Sigmoid colon (tissue), 7 donors: ENCODE measurements around the gene BHMT2. TPM values are rescaled to one million over a fixed set of nuclear protein-coding genes. Genes with fewer than 3 reads are reported as not detected.
A peak's percentile ranks its signal among the peaks of the same experiment; 100 is the strongest.

Experiments
- DNase-seq: peaks from one replicate; pipeline ENCODE4 v3.0.0-alpha.2; 2019
- H3K27ac ChIP-seq, 4 donors: fragments of 200-600 bp; sonication (generic); one replicate each; pipeline ENCODE4 v1.5.1; 2016 to 2019; ENCODE audit warnings: mild to moderate bottlenecking in 1 of 4
- H3K27me3 ChIP-seq, 3 donors: fragments of 200-600 bp; sonication (generic); one replicate each; pipeline ENCODE4 v1.5.1; 2019; ENCODE audit warnings: mild to moderate bottlenecking in 1 of 3
- H3K36me3 ChIP-seq, 4 donors: fragments of 200-600 bp; sonication (generic); one replicate each; pipeline ENCODE4 v1.5.1; 2016 to 2019
- H3K4me1 ChIP-seq, 4 donors: fragments of 200-600 bp; sonication (generic); one replicate each; pipeline ENCODE4 v1.5.1; 2017 to 2019
- H3K4me3 ChIP-seq, 4 donors: fragments of 200-600 bp; sonication (generic); one replicate each; pipeline ENCODE4 v1.5.1; 2017 to 2019; ENCODE audit warnings: mild to moderate bottlenecking in 2 of 4, moderate library complexity in 1 of 4
- H3K9me3 ChIP-seq, 4 donors: fragments of 200-600 bp in 3 of 4; sonication (generic) in 3 of 4; one replicate each; pipeline versions ENCODE4 v1.5.1 to v1.6.1; 2013 to 2019
- EP300 ChIP-seq, 4 donors: sonication (generic); formaldehyde crosslinking; IDR thresholded peaks; one replicate each; pipeline ENCODE4 v1.6.1; 2017; ENCODE audit warnings: antibody characterized with exemption in 4 of 4
- POLR2A ChIP-seq, 2 donors: fragments of 450-650 bp; IDR thresholded peaks; one replicate each; pipeline ENCODE4 v1.6.1; 2016; ENCODE audit warnings: antibody characterized with exemption in 2 of 2, mild to moderate bottlenecking in 2 of 2, moderate library complexity in 2 of 2
- POLR2AphosphoS5 ChIP-seq, 4 donors: sonication (generic); formaldehyde crosslinking; IDR thresholded peaks; one replicate each; pipeline ENCODE4 v1.6.1; 2017; ENCODE audit warnings: antibody characterized with exemption in 4 of 4
- WGBS, 2 donors: extraction: QIAGEN DNeasy Blood & Tissue Kit; methylation state at CpG; one replicate each; pipeline ENCODE4 v1.1.7; 2013; 5-methylcytosine and 5-hydroxymethylcytosine counted together
- intact Hi-C: fragments of 100-400 bp; cut with DNase I; formaldehyde crosslinking; loops from one replicate; pipeline ENCODE4 v1.15.1; 2023
- polyA plus RNA-seq, 3 donors: library from polyadenylated mRNA; stranded (reverse); fragments of 200-250 nt; gene quantifications; one replicate each; pipeline ENCODE4 v1.2.3, GENCODE V29; 2013
- total RNA-seq, 4 donors: library from RNA; depleted of rRNA; stranded (reverse); fragments of >200 nt; gene quantifications; one replicate each; pipeline ENCODE4 v1.1.0, GENCODE V29; 2016
- TF ChIP-seq, protein P1 (sequence below), 4 experiments: fragments of 450-650 bp in 3 of 4; fragments of 200-600 bp in 1 of 4; IDR thresholded peaks; one replicate each; pipeline ENCODE4 v1.5.1; 2016 to 2019; ENCODE audit warnings: antibody characterized with exemption in 4 of 4, mild to moderate bottlenecking in 3 of 4, moderate library complexity in 2 of 4
- donor health status: healthy with polysubstance abuse.
- donor health status: Bipolar disorder and iron deficiency.
- donor health status: healthy.

BHMT2 gene
- total and polyA plus RNA-seq, 7 donors = 0.86 to 37.5 (median 12.1) TPM

DNA sequence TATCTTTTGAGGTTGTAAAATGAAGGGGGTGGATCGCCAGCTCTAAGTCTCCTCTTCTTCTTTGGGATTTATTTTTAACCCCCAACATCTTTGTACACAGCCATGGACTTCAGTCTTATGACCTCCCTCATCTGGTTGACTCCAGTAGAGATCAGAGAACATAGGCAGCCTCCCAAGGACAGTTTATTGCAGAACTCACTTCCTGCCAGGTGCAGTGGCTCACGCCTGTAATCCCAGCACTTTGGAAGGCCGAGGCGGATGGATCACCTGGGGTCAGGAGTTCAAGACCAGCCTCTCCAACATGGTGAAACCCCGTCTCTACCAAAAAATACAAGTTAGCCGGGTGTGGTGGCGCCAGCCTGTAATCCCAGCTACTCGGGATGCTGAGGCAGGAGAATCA lies 39.2 kb downstream of the BHMT2 start:
- intact Hi-C loops = no loop called here
- Histone ChIP-seq H3K9me3 (no peaks in the 10 kb centered on the region), H3K4me1 (peaks cover 0 to 28% (median 12%) of the 10 kb centered on the region in 4 donors), H3K36me3 (no peaks in the 10 kb centered on the region), H3K27me3 (peaks cover 8 to 26% (median 12%) of the 10 kb centered on the region in 3 donors), H3K27ac (peak overlapping the region in 2 of 4 donors; percentile 52 to 63), H3K4me3 (no peak overlapping the region)
- no peak for TF ChIP-seq POLR2A (IDR thresholded peaks at IDR 0.05)
- TF ChIP-seq POLR2AphosphoS5 (IDR thresholded peaks at IDR 0.05) = no peak
- TF ChIP-seq, protein P1, sequence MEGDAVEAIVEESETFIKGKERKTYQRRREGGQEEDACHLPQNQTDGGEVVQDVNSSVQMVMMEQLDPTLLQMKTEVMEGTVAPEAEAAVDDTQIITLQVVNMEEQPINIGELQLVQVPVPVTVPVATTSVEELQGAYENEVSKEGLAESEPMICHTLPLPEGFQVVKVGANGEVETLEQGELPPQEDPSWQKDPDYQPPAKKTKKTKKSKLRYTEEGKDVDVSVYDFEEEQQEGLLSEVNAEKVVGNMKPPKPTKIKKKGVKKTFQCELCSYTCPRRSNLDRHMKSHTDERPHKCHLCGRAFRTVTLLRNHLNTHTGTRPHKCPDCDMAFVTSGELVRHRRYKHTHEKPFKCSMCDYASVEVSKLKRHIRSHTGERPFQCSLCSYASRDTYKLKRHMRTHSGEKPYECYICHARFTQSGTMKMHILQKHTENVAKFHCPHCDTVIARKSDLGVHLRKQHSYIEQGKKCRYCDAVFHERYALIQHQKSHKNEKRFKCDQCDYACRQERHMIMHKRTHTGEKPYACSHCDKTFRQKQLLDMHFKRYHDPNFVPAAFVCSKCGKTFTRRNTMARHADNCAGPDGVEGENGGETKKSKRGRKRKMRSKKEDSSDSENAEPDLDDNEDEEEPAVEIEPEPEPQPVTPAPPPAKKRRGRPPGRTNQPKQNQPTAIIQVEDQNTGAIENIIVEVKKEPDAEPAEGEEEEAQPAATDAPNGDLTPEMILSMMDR (IDR thresholded peaks at IDR 0.05) = no peak
- TF ChIP-seq EP300 (IDR thresholded peaks at IDR 0.05) = no peak
- 50 to 76% methylated on average over 8 of the region's 8 CpGs for WGBS, 2 donors
- DNase-seq = no peak

DNA sequence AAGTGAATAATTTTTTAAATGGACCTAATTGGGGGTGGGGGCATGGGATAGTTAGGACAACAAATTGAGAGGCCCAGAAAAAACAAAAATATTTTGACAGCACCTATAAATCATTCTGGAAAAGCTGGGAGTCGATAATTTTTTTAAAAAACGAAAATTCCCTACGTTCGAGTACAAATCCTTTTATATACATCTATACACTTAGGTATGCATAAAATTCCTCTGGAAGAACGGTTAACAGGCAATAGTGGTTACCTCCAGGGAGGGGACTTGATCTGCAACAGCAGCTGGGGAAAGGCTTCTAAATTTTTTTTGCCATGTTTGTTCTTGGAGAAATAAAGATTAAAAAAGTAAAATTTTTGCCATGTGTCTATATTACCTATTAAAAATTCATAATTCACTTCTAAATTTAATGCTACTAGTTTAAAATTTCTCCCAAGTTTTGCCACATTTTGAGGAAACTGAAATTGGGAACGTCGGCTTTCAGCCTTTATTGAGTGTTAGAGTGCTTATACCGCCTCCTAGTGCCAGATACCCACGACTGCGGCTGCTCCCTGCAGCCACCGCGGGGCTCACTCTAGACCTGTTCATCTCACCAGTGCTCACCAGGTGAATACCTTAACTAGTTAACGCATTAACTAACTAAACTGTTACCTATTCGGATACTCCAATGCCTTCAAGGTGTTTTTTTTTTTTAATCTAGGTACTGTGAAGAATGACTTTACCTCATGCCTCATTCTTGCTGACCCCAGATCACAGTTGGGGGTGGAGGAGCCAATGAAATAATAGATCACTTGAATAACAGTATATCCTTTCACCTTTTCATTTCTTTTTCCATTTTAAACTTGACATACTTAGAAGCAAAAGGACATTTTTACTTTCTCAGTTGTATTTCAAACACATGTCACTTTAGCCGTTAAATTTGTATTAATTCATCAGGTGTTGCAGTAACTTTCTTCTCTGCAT lies 40.2 kb downstream of the BHMT2 start:
- Histone ChIP-seq H3K27me3 (peaks cover 8 to 33% (median 12%) of the 10 kb centered on the region in 3 donors), H3K4me1 (peaks cover 0 to 28% (median 12%) of the 10 kb centered on the region in 4 donors), H3K27ac (no peak overlapping the region), H3K36me3 (no peaks in the 10 kb centered on the region), H3K9me3 (no peaks in the 10 kb centered on the region), H3K4me3 (no peak overlapping the region)
- TF ChIP-seq, protein P1 (IDR thresholded peaks at IDR 0.05) = no peak
- no peak for TF ChIP-seq POLR2A (IDR thresholded peaks at IDR 0.05)
- no peak for TF ChIP-seq POLR2AphosphoS5 (IDR thresholded peaks at IDR 0.05)
- TF ChIP-seq EP300 (IDR thresholded peaks at IDR 0.05) = no peak
- no peak for DNase-seq
- WGBS, 2 donors = 46% methylated on average over 15 of the region's 15 CpGs
- intact Hi-C loops = no loop called here

DNA sequence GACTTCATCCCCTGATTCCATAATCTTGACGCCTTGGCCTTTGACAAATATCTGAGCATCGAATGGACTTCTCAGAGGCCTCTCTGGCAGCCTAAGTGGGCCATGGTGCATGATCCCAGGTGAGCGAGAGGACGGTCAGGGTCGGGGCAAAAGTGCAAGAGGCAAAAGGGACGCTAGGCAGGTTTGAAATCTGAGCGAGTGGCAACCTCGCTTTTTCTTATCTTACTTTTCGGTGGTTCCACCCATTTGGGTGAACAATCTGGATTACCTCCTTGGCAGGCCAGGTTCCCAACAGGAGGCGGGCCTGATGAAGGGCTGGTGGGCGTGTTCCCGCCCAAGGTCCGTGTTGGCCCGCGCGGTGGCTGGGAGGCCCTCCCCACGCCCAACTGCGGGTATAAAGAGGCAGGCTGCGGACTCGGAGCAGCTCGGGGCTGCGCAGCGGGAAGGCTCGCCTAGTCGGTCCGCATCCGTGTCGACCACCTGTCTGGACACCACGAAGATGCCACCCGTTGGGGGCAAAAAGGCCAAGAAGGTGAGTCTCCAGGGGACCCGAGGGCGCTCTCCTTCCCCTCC lies 41.9 kb downstream of the BHMT2 start, which contains the start of gene BHMT:
BHMT (plus strand) TSS at position 423 of the 573 bp plus-strand sequence; CDS start at position 500, 77 bp downstream.
- Histone ChIP-seq H3K4me3 (no peak within 1 kb of the TSS), H3K27ac (no peak within 1 kb of the TSS), H3K27me3 (peaks cover 8 to 35% (median 12%) of the 10 kb centered on the region in 3 donors), H3K36me3 (no peaks in the 10 kb centered on the region), H3K9me3 (no peaks in the 10 kb centered on the region), H3K4me1 (peaks cover 0 to 28% (median 12%) of the 10 kb centered on the region in 4 donors)
- DNase-seq = no peak
- intact Hi-C loops = no loop called here
- TF ChIP-seq, protein P1 (IDR thresholded peaks at IDR 0.05) = no peak
- TF ChIP-seq POLR2AphosphoS5 (IDR thresholded peaks at IDR 0.05) (no peak), EP300 (IDR thresholded peaks at IDR 0.05) (no peak), POLR2A (IDR thresholded peaks at IDR 0.05) (no peak)
- 15 to 29% methylated on average over 32 of the region's 32 CpGs for WGBS, 2 donors

- Histone ChIP-seq H3K4me1 (peaks cover 0 to 25% (median 12%) of the 10 kb centered on the region in 4 donors), H3K27ac (no peak overlapping the region), H3K36me3 (no peaks in the 10 kb centered on the region), H3K9me3 (no peaks in the 10 kb centered on the region), H3K27me3 (peaks cover 8 to 35% (median 12%) of the 10 kb centered on the region in 3 donors), H3K4me3 (no peak overlapping the region)
- intact Hi-C loops = no loop called here
- TF ChIP-seq POLR2AphosphoS5 (IDR thresholded peaks at IDR 0.05) (no peak), EP300 (IDR thresholded peaks at IDR 0.05) (no peak), POLR2A (IDR thresholded peaks at IDR 0.05) (no peak)
- TF ChIP-seq, protein P1 (IDR thresholded peaks at IDR 0.05) = no peak
- DNase-seq = no peak
- WGBS, 2 donors = 8 to 10% methylated on average over 39 of the region's 39 CpGs
These were observed 42.6 kb downstream of the BHMT2 start for GRCh38 chr5:79111960-79112702.
